K562 (cell line): ENCODE measurements around the gene TSPAN14. TPM values are rescaled to one million over a fixed set of nuclear protein-coding genes. Genes with fewer than 3 reads are reported as not detected.

Experiments used
- KAT8 ChIP-seq: fragments of 450-650 bp; IDR thresholded peaks from 2 replicates; pipeline ENCODE4 v1.6.1; 2016; ENCODE audit warnings: low read depth, mild to moderate bottlenecking
- KDM2B ChIP-seq: fragments of 250-450 bp; sonication (Bioruptor Pico); IDR thresholded peaks from 2 replicates; pipeline ENCODE4 v1.8.0; 2021; ENCODE audit warnings: mild to moderate bottlenecking, moderate library complexity
- KLF6 ChIP-seq: fragments of 250-450 bp; sonication (Bioruptor Pico); IDR thresholded peaks from 2 replicates; pipeline ENCODE4 v1.4.0; 2020; ENCODE audit warnings: mild to moderate bottlenecking, moderate library complexity, borderline replicate concordance
- MEF2D ChIP-seq: conservative IDR thresholded peaks from 2 replicates; pipeline ENCODE4 v1.6.1; 2016; ENCODE audit warnings: low read depth, missing genetic modification characterization, missing compliant biosample characterization
- MTF1 ChIP-seq: fragments of 250-450 bp; sonication (Bioruptor Pico); IDR thresholded peaks from 2 replicates; pipeline ENCODE4 v1.9.0; 2021; ENCODE audit warnings: moderate library complexity, mild to moderate bottlenecking, inconsistent platforms, borderline replicate concordance
- MYBL2 ChIP-seq, 2 experiments: fragments of 450-650 bp in 1 of 2; sonication (generic) in 1 of 2; formaldehyde crosslinking in 1 of 2; IDR thresholded peaks; 2 replicates each; pipeline versions ENCODE4 v1.6.1 to v1.8.1; 2017 to 2022; ENCODE audit warnings: borderline replicate concordance in 1 of 2, inconsistent platforms in 1 of 2, low read depth in 1 of 2, mild to moderate bottlenecking in 1 of 2, missing genetic modification reagents in 1 of 2, moderate library complexity in 1 of 2
- PHB ChIP-seq: fragments of 250-450 bp; sonication (Bioruptor Pico); IDR thresholded peaks from 2 replicates; pipeline ENCODE4 v1.5.0; 2021
- RBM17 ChIP-seq: fragments of 200-400 bp; formaldehyde crosslinking; IDR thresholded peaks from 2 replicates; pipeline ENCODE4 v1.6.1; 2017; ENCODE audit warnings: low read depth, mild to moderate bottlenecking, low read length, borderline replicate concordance
- STAG1 ChIP-seq: sonication (generic); formaldehyde crosslinking; IDR thresholded peaks from 2 replicates; pipeline ENCODE4 v1.5.0; 2020; ENCODE audit warnings: missing genetic modification reagents, borderline replicate concordance
- TOE1 ChIP-seq, 2 experiments: fragments of 450-650 bp in 1 of 2; sonication (generic) in 1 of 2; formaldehyde crosslinking in 1 of 2; IDR thresholded peaks; 2 replicates each; pipeline versions ENCODE4 v1.7.1 to v1.8.0; 2016 to 2022; ENCODE audit warnings: borderline replicate concordance in 2 of 2, mild to moderate bottlenecking in 2 of 2, antibody characterized with exemption in 1 of 2, inconsistent platforms in 1 of 2, low read depth in 1 of 2, missing genetic modification reagents in 1 of 2, moderate library complexity in 1 of 2
- WHSC1 ChIP-seq: IDR thresholded peaks from one replicate; pipeline ENCODE4 v1.6.1; 2012; ENCODE audit warnings: low read length, control low read depth, inconsistent platforms
- ZNF445 ChIP-seq: fragments of 250-450 bp; sonication (Bioruptor Pico); IDR thresholded peaks from 2 replicates; pipeline ENCODE4 v1.4.0; 2020; ENCODE audit warnings: low read depth, mild to moderate bottlenecking, moderate library complexity
- polyA plus RNA-seq, 8 experiments: library from polyadenylated mRNA; depleted of rRNA in 4 of 8; stranded (reverse) in 5 of 8; unstranded in 3 of 8; fragments of >200 nt; fragmentation: Nextera tagmentation in 2 of 8; fragmentation: Illumina TruSeq in 1 of 8; extraction: Ambion mirVana in 2 of 8; extraction: Trizol in 1 of 8; gene quantifications; 2 replicates each; pipeline versions ENCODE4 v1.2.1 to v1.2.3, GENCODE V29; 2011 to 2014; ENCODE audit warnings: inconsistent platforms in 1 of 8, missing spikeins in 1 of 8
- total RNA-seq, 7 experiments: library from RNA; depleted of rRNA in 6 of 7; stranded (reverse); fragments of >200 nt in 6 of 7; fragmentation: Illumina TruSeq in 2 of 7; extraction: Trizol in 2 of 7; gene quantifications; 2 replicates each; pipeline versions ENCODE4 v1.2.1 to v1.2.3, GENCODE V29; 2011 to 2021; ENCODE audit warnings: low replicate concordance in 1 of 7
- TF ChIP-seq, protein P1 (sequence below), 2 experiments: fragments of 450-650 bp; conservative IDR thresholded peaks; 2 replicates each; pipeline ENCODE4 v1.6.1; 2017; ENCODE audit warnings: mild to moderate bottlenecking in 2 of 2, moderate library complexity in 2 of 2
- TF ChIP-seq, protein P2 (sequence below): IDR thresholded peaks from 3 replicates; pipeline ENCODE4 v1.6.1; 2011; ENCODE audit warnings: borderline replicate concordance, mild to moderate bottlenecking, moderate library complexity; ENCODE audit not compliant: insufficient read length; ENCODE audit errors: extremely low read depth
- TF ChIP-seq, protein P3 (sequence below): sonication (generic); formaldehyde crosslinking; IDR thresholded peaks from 2 replicates; pipeline ENCODE4 v1.8.1; 2023; ENCODE audit warnings: mild to moderate bottlenecking, missing genetic modification reagents
- TF ChIP-seq, protein P4 (sequence below): fragments of 450-650 bp; formaldehyde crosslinking; IDR thresholded peaks from 2 replicates; pipeline ENCODE4 v1.4.0; 2020; ENCODE audit warnings: mild to moderate bottlenecking, moderate library complexity

Gene TSPAN14
- total and polyA plus RNA-seq, 9 of the 15 experiments (the other 6 are each of a cell fraction or from before 2014, with no cell fraction given) = 5.8 to 92.9 (median 23.3) TPM

DNA sequence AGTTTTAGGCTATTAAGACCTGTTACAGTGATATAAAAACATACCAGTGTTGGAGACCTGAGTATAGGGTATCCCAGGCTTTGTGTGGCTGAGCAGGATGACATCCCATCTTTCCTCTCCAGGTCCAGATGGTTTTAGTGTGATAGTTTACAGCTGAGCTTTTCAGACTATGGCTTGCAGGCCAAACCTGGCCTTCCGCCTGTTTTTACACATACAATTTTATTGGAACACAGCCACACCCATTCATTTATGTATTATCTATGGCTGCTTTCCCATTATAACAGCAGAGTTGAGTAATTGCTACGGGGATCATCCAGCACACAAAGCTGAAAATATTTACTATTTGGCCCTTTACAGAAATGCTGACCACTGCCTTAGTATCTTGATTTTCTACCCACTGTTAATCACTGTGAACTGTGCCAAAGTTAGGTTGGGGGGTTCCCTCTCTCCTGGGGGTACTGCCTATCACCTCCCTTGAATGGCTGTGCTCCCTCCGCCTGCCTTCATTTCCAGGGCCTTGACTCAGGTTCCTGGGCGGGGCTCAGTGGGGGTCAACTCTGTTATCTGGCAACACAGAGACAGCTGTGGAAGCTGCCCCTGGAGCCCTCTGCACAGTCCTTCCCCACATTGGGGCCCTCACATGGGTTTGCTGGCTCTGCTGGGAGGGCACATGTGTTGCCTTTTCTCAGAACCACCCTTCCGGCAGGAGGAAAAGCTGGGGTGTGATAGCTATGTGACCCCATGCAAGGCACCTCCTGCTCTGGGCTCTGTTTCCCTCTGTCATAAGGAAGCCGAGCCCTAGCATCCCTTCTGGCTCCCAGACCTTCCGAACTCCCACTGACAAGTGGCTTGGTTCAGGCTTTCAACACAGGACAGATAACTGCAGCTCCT, 43.3 kb downstream of the TSPAN14 start (continued):
- TF ChIP-seq MYBL2 (IDR thresholded peaks at IDR 0.05; ENCODE audit: low read depth) (no peak), MYBL2 (CRISPR knock-in tag; IDR thresholded peaks at IDR 0.05; ENCODE audit: borderline replicate concordance) (no peak), KLF6 (CRISPR knock-in tag) (no peak), KAT8 (no peak), ZNF445 (CRISPR knock-in tag) (no peak), PHB (CRISPR knock-in tag) (no peak), MEF2D (tag) (no peak), MTF1 (no peak), KDM2B (CRISPR knock-in tag) (no peak), TOE1 (IDR thresholded peaks at IDR 0.05; ENCODE audit: borderline replicate concordance) (0 out of 2 replicates have a peak, but pooled peaks have one; percentile 12), TOE1 (CRISPR knock-in tag; IDR thresholded peaks at IDR 0.05; ENCODE audit: borderline replicate concordance, low read depth) (no peak), STAG1 (CRISPR knock-in tag) (no peak), WHSC1 (no peak), RBM17 (no peak)
- TF ChIP-seq, protein P1, sequence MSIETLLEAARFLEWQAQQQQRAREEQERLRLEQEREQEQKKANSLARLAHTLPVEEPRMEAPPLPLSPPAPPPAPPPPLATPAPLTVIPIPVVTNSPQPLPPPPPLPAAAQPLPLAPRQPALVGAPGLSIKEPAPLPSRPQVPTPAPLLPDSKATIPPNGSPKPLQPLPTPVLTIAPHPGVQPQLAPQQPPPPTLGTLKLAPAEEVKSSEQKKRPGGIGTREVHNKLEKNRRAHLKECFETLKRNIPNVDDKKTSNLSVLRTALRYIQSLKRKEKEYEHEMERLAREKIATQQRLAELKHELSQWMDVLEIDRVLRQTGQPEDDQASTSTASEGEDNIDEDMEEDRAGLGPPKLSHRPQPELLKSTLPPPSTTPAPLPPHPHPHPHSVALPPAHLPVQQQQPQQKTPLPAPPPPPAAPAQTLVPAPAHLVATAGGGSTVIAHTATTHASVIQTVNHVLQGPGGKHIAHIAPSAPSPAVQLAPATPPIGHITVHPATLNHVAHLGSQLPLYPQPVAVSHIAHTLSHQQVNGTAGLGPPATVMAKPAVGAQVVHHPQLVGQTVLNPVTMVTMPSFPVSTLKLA (conservative IDR thresholded peaks at IDR 0.05) = peak; percentile 84 to 93
- TF ChIP-seq, protein P2, sequence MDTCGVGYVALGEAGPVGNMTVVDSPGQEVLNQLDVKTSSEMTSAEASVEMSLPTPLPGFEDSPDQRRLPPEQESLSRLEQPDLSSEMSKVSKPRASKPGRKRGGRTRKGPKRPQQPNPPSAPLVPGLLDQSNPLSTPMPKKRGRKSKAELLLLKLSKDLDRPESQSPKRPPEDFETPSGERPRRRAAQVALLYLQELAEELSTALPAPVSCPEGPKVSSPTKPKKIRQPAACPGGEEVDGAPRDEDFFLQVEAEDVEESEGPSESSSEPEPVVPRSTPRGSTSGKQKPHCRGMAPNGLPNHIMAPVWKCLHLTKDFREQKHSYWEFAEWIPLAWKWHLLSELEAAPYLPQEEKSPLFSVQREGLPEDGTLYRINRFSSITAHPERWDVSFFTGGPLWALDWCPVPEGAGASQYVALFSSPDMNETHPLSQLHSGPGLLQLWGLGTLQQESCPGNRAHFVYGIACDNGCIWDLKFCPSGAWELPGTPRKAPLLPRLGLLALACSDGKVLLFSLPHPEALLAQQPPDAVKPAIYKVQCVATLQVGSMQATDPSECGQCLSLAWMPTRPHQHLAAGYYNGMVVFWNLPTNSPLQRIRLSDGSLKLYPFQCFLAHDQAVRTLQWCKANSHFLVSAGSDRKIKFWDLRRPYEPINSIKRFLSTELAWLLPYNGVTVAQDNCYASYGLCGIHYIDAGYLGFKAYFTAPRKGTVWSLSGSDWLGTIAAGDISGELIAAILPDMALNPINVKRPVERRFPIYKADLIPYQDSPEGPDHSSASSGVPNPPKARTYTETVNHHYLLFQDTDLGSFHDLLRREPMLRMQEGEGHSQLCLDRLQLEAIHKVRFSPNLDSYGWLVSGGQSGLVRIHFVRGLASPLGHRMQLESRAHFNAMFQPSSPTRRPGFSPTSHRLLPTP = no peak
- TF ChIP-seq, protein P3, sequence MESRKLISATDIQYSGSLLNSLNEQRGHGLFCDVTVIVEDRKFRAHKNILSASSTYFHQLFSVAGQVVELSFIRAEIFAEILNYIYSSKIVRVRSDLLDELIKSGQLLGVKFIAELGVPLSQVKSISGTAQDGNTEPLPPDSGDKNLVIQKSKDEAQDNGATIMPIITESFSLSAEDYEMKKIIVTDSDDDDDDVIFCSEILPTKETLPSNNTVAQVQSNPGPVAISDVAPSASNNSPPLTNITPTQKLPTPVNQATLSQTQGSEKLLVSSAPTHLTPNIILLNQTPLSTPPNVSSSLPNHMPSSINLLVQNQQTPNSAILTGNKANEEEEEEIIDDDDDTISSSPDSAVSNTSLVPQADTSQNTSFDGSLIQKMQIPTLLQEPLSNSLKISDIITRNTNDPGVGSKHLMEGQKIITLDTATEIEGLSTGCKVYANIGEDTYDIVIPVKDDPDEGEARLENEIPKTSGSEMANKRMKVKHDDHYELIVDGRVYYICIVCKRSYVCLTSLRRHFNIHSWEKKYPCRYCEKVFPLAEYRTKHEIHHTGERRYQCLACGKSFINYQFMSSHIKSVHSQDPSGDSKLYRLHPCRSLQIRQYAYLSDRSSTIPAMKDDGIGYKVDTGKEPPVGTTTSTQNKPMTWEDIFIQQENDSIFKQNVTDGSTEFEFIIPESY (CRISPR knock-in tag) = peak; percentile 16; the same call in 1 of the 2 replicates
- TF ChIP-seq, protein P4, sequence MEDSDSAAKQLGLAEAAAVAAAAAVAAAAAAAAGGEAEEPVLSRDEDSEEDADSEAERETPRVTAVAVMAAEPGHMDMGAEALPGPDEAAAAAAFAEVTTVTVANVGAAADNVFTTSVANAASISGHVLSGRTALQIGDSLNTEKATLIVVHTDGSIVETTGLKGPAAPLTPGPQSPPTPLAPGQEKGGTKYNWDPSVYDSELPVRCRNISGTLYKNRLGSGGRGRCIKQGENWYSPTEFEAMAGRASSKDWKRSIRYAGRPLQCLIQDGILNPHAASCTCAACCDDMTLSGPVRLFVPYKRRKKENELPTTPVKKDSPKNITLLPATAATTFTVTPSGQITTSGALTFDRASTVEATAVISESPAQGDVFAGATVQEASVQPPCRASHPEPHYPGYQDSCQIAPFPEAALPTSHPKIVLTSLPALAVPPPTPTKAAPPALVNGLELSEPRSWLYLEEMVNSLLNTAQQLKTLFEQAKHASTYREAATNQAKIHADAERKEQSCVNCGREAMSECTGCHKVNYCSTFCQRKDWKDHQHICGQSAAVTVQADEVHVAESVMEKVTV (CRISPR knock-in tag) = no peak
